HepG2 (cell line): Measurements from ENCODE around the gene GBX1. TPM values are rescaled to one million over a fixed set of nuclear protein-coding genes. Genes with fewer than 3 reads are reported as not detected.

ENCODE experiments used
- ATAC-seq: fragments of 200-7000 bp; cut with Tn5 transposase; 3 replicates; pipeline ENCODE4 v1.9.1; 2020; ENCODE audit warnings: mild to moderate bottlenecking, moderate library complexity
- BruUV-seq: library from RNA; stranded (reverse); fragments of 400-500 nt; replicated peaks from 2 replicates; lab custom pipeline; 2021; lab: Mats Ljungman, UMichigan
- CTCF ChIA-PET: fragments of 300-600 bp; formaldehyde crosslinking; extraction: SDS; loops from one replicate; lab custom pipeline; 2021; ENCODE audit warnings: low total read pairs, inconsistent platforms, low intra/inter-chr PET ratio; lab: Yijun Ruan, JAX
- POLR2A ChIA-PET: fragments of 350-600 bp; sonication (Branson Sonifier 250); formaldehyde crosslinking; loops from one replicate; lab custom pipeline; 2020; ENCODE audit warnings: antibody characterized with exemption, inconsistent platforms; lab: Yijun Ruan, JAX
- DNase-seq: peaks from one replicate; pipeline ENCODE4 v3.0.0-alpha.2; 2015; ENCODE audit warnings: low spot score
- FAIRE-seq: peaks from 3 replicates; lab custom pipeline; 2011; peaks lifted over from hg19 to GRCh38; lab: Jason Lieb, UNC
- H2AFZ ChIP-seq: one replicate; pipeline ENCODE4 v1.6.1; 2011; ENCODE audit warnings: low read length, inconsistent platforms
- H3K27ac ChIP-seq: fragments of 300-600 bp; 3 replicates; pipeline ENCODE4 v1.8.0; 2011; ENCODE audit warnings: mixed run types, mild to moderate bottlenecking, mixed read lengths, low read length, inconsistent platforms; ENCODE audit not compliant: insufficient read depth; ENCODE audit errors: extremely low read length
- H3K27me3 ChIP-seq, 2 experiments: fragments of 200-600 bp in 1 of 2; 2 replicates in 1 of 2; 3 replicates in 1 of 2; pipeline versions ENCODE4 v1.6.0 to v1.8.0; 2011; ENCODE audit warnings: low read length in 2 of 2, mild to moderate bottlenecking in 2 of 2, moderate library complexity in 2 of 2, inconsistent platforms in 1 of 2; ENCODE audit not compliant: insufficient read depth in 2 of 2, control insufficient read depth in 1 of 2
- H3K36me3 ChIP-seq, 2 experiments: fragments of 200-600 bp in 1 of 2; replicated peaks in 1 of 2; 2 replicates in 1 of 2; 3 replicates in 1 of 2; pipeline versions ENCODE4 v1.5.1 to v1.8.0; 2011; ENCODE audit warnings: low read length in 2 of 2, inconsistent platforms in 1 of 2; ENCODE audit not compliant: insufficient read depth in 2 of 2, control insufficient read depth in 1 of 2
- H3K4me1 ChIP-seq: 2 replicates; pipeline ENCODE4 v1.5.1; 2012; ENCODE audit warnings: low read length, inconsistent platforms; ENCODE audit not compliant: insufficient read depth
- H3K4me2 ChIP-seq: 2 replicates; pipeline ENCODE4 v1.6.0; 2011; ENCODE audit warnings: low read depth, low read length, inconsistent platforms
- H3K4me3 ChIP-seq, 3 experiments: fragments of 200-600 bp in 1 of 3; sonication (generic), shearing (Covaris generic) in 1 of 3; replicated peaks in 1 of 3; 2 replicates each; pipeline ENCODE4 v1.5.1; 2011 to 2016; ENCODE audit warnings: low read length in 3 of 3, inconsistent platforms in 2 of 3, low read depth in 2 of 3, mild to moderate bottlenecking in 2 of 3, control low read depth in 1 of 3, mixed read lengths in 1 of 3; ENCODE audit not compliant: insufficient read depth in 1 of 3
- H3K79me2 ChIP-seq: one replicate; pipeline ENCODE4 v1.6.1; 2011; ENCODE audit warnings: low read length, inconsistent platforms; ENCODE audit not compliant: insufficient read depth
- H3K9ac ChIP-seq: 2 replicates; pipeline ENCODE4 v1.6.0; 2011; ENCODE audit warnings: mild to moderate bottlenecking, low read depth, low read length, inconsistent platforms; ENCODE audit not compliant: insufficient read depth
- H3K9me3 ChIP-seq: 2 replicates; pipeline ENCODE4 v1.5.1; 2012; ENCODE audit warnings: mild to moderate bottlenecking, low read length
- H4K20me1 ChIP-seq: 2 replicates; pipeline ENCODE4 v1.6.0; 2011; ENCODE audit warnings: inconsistent platforms, mild to moderate bottlenecking, low read length, moderate library complexity; ENCODE audit not compliant: insufficient read depth
- ARNT2 ChIP-seq: sonication (generic); formaldehyde crosslinking; IDR thresholded peaks from 2 replicates; pipeline ENCODE4 v1.8.0; 2022; ENCODE audit warnings: mild to moderate bottlenecking, low read depth, missing genetic modification reagents, moderate library complexity
- BRF2 ChIP-seq: sonication (generic); formaldehyde crosslinking; IDR thresholded peaks from 2 replicates; pipeline ENCODE4 v1.8.1; 2022; ENCODE audit warnings: mild to moderate bottlenecking, missing genetic modification reagents
- CBFB ChIP-seq: sonication (generic); formaldehyde crosslinking; IDR thresholded peaks from 2 replicates; pipeline ENCODE4 v1.4.0; 2020; ENCODE audit warnings: missing genetic modification reagents
- CHD4 ChIP-seq: fragments of 200-600 bp; sonication (generic); IDR thresholded peaks from 2 replicates; pipeline ENCODE4 v1.7.0; 2017; ENCODE audit warnings: mild to moderate bottlenecking, low read length, borderline replicate concordance
- KAT8 ChIP-seq: IDR thresholded peaks from 2 replicates; pipeline ENCODE4 v1.6.1; 2016; ENCODE audit warnings: missing genetic modification reagents, missing compliant biosample characterization
- MAFG ChIP-seq: sonication (generic); formaldehyde crosslinking; IDR thresholded peaks from 2 replicates; pipeline ENCODE4 v1.5.1; 2020; ENCODE audit warnings: mild to moderate bottlenecking, missing genetic modification reagents
- MZF1 ChIP-seq: sonication (generic); formaldehyde crosslinking; IDR thresholded peaks from 2 replicates; pipeline ENCODE4 v1.8.1; 2023; ENCODE audit warnings: mild to moderate bottlenecking, missing genetic modification reagents, borderline replicate concordance
- PREB ChIP-seq: sonication (generic); formaldehyde crosslinking; IDR thresholded peaks from 2 replicates; pipeline ENCODE4 v1.4.0; 2020; ENCODE audit warnings: missing genetic modification reagents
- RFXAP ChIP-seq: sonication (generic); formaldehyde crosslinking; IDR thresholded peaks from 2 replicates; pipeline ENCODE4 v1.4.0; 2020; ENCODE audit warnings: missing genetic modification reagents, borderline replicate concordance
- SKIL ChIP-seq: sonication (generic); formaldehyde crosslinking; IDR thresholded peaks from 2 replicates; pipeline ENCODE4 v1.8.0; 2022; ENCODE audit warnings: missing genetic modification reagents, mild to moderate bottlenecking, moderate library complexity, borderline replicate concordance
- SYNCRIP ChIP-seq: fragments of 200-400 bp; formaldehyde crosslinking; IDR thresholded peaks from 2 replicates; pipeline ENCODE4 v1.6.1; 2018; ENCODE audit warnings: mild to moderate bottlenecking, low read depth, low read length; ENCODE audit not compliant: insufficient read depth
- XBP1 ChIP-seq: sonication (generic); formaldehyde crosslinking; IDR thresholded peaks from 2 replicates; pipeline ENCODE4 v1.5.0; 2020; ENCODE audit warnings: missing genetic modification reagents
- ZBTB37 ChIP-seq: sonication (generic); formaldehyde crosslinking; IDR thresholded peaks from 2 replicates; pipeline ENCODE4 v1.4.0; 2020; ENCODE audit warnings: mild to moderate bottlenecking, missing genetic modification reagents
- ZNF484 ChIP-seq: sonication (generic); formaldehyde crosslinking; IDR thresholded peaks from 2 replicates; pipeline ENCODE4 v1.5.1; 2020; ENCODE audit warnings: mild to moderate bottlenecking, low read depth, missing genetic modification reagents, borderline replicate concordance
- ZSCAN22 ChIP-seq: sonication (generic); formaldehyde crosslinking; IDR thresholded peaks from 2 replicates; pipeline ENCODE4 v1.4.0; 2020; ENCODE audit warnings: mild to moderate bottlenecking, missing genetic modification reagents
- WGBS: methylation state at CpG from one replicate; pipeline ENCODE4 v1.1.6; 2017; ENCODE audit warnings: low lambda C conversion rate; 5-methylcytosine and 5-hydroxymethylcytosine counted together
- in situ Hi-C: cut with HindIII; loops from 2 replicates; pipeline ENCODE4 v1.10.0; 2017; ENCODE audit warnings: low pct_unique_long_range_greater_than_20kb; ENCODE audit not compliant: extremely low pct_ligation_motif_present
- intact Hi-C: fragments of 100-400 bp; cut with micrococcal nuclease; formaldehyde crosslinking; loops from one replicate; pipeline ENCODE4 v1.10.0; 2022; ENCODE audit not compliant: unreplicated experiment
- polyA plus RNA-seq, 8 experiments: library from polyadenylated mRNA; depleted of rRNA in 3 of 8; stranded (reverse) in 7 of 8; unstranded in 1 of 8; fragments of >200 nt; fragmentation: Illumina TruSeq in 4 of 8; extraction: Trizol in 4 of 8; gene quantifications; 2 replicates each; pipeline versions ENCODE4 v1.2.1 to v1.2.3, GENCODE V29; 2011 to 2016; ENCODE audit warnings: low read depth in 4 of 8, missing spikeins in 1 of 8, mixed read lengths in 1 of 8; ENCODE audit not compliant: insufficient read depth in 1 of 8
- total RNA-seq, 5 experiments: library from RNA; depleted of rRNA; stranded (reverse); fragments of >200 nt; fragmentation: Illumina TruSeq; extraction: Trizol; gene quantifications; 2 replicates each; pipeline ENCODE4 v1.2.3, GENCODE V29; 2016; ENCODE audit warnings: low read depth in 1 of 5

GBX1 gene
- total and polyA plus RNA-seq, 2 of the 13 experiments (the other 11 are each of a cell fraction or from before 2014, with no cell fraction given), result not detected

- in situ Hi-C loops (loop anchor here (10.0 kb wide), 1 partner anchor 177 kb away; no protein-coding TSS in a partner anchor), intact Hi-C loops (loop anchor here (1.0 kb wide), 1 partner anchor 25 kb away; no protein-coding TSS in a partner anchor)
- no peaks in the 10 kb centered on the region for H3K4me1 ChIP-seq
- peaks cover 6% of the 10 kb centered on the region; the same call in 1 of the 2 replicates for H4K20me1 ChIP-seq
- TF ChIP-seq CHD4 (no peak), SYNCRIP (no peak), ZSCAN22 (CRISPR knock-in tag) (no peak), MAFG (CRISPR knock-in tag) (no peak), KAT8 (no peak), RFXAP (CRISPR knock-in tag) (no peak), PREB (CRISPR knock-in tag) (no peak), BRF2 (CRISPR knock-in tag) (no peak), SKIL (CRISPR knock-in tag) (no peak), MZF1 (CRISPR knock-in tag) (no peak), ARNT2 (no peak), XBP1 (CRISPR knock-in tag) (no peak), ZNF484 (CRISPR knock-in tag) (no peak), ZBTB37 (no peak), CBFB (no peak)
- H2AFZ ChIP-seq, result no peak overlapping the region
- CTCF ChIA-PET, result no interaction called here
- FAIRE-seq (no peak), DNase-seq (no peak), ATAC-seq (no peak)
- no TSS peak for BruUV-seq
- H3K9me3 ChIP-seq, result no peaks in the 10 kb centered on the region
- H3K4me2 ChIP-seq, result no peak overlapping the region
- H3K4me3 ChIP-seq, result no peak overlapping the region
- WGBS, result 91% methylated on average over 14 of the region's 14 CpGs
- POLR2A ChIA-PET, result no interaction called here
- H3K9ac ChIP-seq, result no peak overlapping the region
- H3K27ac ChIP-seq, result no peak overlapping the region
- peaks cover 17 to 70% of the 10 kb centered on the region in 2 experiments for H3K36me3 ChIP-seq
- no peaks in the 10 kb centered on the region for H3K79me2 ChIP-seq
- H3K27me3 ChIP-seq, result no peaks in the 10 kb centered on the region
Observed at GRCh38 chr7:151128144-151128543, 39.4 kb downstream of the GBX1 start.
